Fibroblast of lung (primary cell): ENCODE results near the gene TIMP4.

Source experiments
- EZH2 ChIP-seq: IDR thresholded peaks from 2 replicates; pipeline ENCODE4 v1.5.1; 2012; ENCODE audit warnings: low read length, control low read depth, mild to moderate bottlenecking; ENCODE audit errors: missing control alignments
- TF ChIP-seq, protein P1 (sequence below), 2 donors: IDR thresholded peaks in 1 of 2; conservative IDR thresholded peaks in 1 of 2; 1 replicate in 1 of 2; 2 replicates in 1 of 2; pipeline ENCODE4 v1.5.1; 2011 to 2012; ENCODE audit warnings: low read length in 2 of 2, control low read depth in 1 of 2, inconsistent platforms in 1 of 2, low read depth in 1 of 2, mild to moderate bottlenecking in 1 of 2

DNA sequence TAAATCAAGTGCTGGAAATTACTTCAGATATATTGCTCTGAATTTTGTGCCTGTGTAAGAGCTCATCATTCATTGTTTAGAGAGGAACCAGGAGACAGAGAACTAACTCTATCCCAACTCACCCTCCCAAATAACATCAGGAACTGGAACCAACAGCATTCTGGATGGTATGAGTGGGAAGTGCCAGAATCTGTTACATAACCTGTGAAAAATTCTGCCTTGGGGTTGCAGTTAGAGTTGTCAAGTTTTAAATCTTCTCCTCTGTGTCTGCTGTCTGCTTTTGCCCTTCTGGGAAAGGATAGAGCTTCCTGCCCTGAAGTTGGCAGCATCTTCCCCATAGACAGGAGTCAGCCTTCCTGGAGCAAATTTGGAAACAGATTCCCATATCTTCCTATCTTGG is 41.2 kb downstream of the TIMP4 start:
- TF ChIP-seq, protein P1, sequence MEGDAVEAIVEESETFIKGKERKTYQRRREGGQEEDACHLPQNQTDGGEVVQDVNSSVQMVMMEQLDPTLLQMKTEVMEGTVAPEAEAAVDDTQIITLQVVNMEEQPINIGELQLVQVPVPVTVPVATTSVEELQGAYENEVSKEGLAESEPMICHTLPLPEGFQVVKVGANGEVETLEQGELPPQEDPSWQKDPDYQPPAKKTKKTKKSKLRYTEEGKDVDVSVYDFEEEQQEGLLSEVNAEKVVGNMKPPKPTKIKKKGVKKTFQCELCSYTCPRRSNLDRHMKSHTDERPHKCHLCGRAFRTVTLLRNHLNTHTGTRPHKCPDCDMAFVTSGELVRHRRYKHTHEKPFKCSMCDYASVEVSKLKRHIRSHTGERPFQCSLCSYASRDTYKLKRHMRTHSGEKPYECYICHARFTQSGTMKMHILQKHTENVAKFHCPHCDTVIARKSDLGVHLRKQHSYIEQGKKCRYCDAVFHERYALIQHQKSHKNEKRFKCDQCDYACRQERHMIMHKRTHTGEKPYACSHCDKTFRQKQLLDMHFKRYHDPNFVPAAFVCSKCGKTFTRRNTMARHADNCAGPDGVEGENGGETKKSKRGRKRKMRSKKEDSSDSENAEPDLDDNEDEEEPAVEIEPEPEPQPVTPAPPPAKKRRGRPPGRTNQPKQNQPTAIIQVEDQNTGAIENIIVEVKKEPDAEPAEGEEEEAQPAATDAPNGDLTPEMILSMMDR (conservative IDR thresholded peaks at IDR 0.05 in 1 of 2, IDR thresholded peaks at IDR 0.05 in 1 of 2; ENCODE audit: low read depth in 1 of 2, low read length in 2 of 2), result no peak
- no peak for TF ChIP-seq EZH2
